Fibroblast of mammary gland (primary cell): ENCODE results near the gene MYADML2.

Experiments used
- DNase-seq: peaks from one replicate; pipeline ENCODE4 v3.0.0-alpha.2; 2010; ENCODE audit warnings: low read depth
- H3K4me3 ChIP-seq: 2 replicates; pipeline ENCODE4 v1.5.1; 2011; ENCODE audit warnings: low read depth, mild to moderate bottlenecking, low read length, moderate library complexity; ENCODE audit not compliant: control insufficient read depth
- TF ChIP-seq, protein P1 (sequence below): conservative IDR thresholded peaks from 2 replicates; pipeline ENCODE4 v1.5.1; 2011; ENCODE audit warnings: low read depth, low read length, inconsistent platforms; ENCODE audit not compliant: control insufficient read depth, insufficient read depth

MYADML2 gene

DNA sequence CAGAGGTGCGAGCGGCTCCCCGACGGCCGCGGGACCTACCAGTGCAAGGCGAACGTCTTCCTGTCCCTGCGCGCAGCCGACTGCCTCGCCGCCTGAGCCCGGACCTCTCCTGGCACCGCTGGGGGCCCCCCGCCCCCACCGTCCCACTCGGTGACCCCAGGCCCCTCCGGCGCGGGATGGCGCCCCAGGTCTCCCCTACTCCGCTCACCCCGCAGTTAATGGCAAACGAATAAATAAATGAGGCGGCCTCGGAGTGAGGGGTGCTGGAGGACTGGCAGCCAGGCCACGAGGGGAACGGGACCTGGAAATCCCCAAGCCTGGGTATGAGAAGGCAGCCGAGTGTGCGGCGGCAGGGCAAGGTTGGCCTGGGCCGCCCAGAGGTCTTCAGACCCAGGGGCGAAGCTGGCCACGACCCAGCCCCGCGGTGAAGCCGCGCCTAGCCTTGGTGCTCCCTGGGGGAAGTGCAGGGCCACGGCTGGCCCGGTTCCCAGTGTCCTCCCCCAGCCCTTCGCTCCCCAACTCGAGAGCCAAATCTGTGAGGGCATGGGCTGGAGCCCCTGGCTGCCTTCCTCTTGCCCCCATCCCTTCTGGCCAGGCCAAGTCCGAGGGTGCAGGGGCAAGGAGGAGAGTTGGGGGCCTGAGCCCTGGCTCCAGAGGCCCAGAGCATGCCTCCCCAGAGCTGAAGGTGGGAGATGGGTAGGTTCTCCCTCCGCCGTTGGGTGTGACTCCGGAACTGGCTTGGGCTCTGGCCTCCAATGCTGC is 44.2 kb downstream of the MYADML2 start:
- TF ChIP-seq, protein P1, sequence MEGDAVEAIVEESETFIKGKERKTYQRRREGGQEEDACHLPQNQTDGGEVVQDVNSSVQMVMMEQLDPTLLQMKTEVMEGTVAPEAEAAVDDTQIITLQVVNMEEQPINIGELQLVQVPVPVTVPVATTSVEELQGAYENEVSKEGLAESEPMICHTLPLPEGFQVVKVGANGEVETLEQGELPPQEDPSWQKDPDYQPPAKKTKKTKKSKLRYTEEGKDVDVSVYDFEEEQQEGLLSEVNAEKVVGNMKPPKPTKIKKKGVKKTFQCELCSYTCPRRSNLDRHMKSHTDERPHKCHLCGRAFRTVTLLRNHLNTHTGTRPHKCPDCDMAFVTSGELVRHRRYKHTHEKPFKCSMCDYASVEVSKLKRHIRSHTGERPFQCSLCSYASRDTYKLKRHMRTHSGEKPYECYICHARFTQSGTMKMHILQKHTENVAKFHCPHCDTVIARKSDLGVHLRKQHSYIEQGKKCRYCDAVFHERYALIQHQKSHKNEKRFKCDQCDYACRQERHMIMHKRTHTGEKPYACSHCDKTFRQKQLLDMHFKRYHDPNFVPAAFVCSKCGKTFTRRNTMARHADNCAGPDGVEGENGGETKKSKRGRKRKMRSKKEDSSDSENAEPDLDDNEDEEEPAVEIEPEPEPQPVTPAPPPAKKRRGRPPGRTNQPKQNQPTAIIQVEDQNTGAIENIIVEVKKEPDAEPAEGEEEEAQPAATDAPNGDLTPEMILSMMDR: no peak
- no peak overlapping the region for H3K4me3 ChIP-seq
- no peak for DNase-seq

DNA sequence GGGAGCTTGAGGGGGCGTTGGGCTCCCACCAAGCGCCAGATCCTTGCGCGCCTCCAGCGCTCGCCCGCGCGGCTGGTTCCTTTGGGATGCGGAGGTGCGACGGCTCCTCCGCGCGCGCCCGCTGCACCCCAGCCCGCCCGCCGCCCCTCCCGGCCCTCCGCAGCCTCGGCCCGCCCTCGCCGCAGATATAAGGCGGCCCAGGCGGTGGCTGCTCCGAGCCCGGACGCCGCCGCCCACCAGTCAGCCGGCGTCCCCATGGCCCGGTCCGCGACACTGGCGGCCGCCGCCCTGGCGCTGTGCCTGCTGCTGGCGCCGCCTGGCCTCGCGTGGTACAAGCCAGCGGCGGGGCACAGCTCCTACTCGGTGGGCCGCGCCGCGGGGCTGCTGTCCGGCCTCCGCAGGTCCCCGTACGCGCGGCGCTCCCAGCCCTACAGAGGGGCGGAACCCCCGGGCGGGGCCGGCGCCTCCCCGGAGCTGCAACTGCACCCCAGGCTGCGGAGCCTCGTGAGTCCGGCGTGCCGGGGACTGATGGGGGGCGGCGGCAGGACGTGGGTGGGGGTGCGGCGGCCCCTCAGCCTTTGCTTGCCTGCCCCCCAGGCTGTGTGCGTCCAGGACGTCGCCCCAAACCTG is 44.9 kb downstream of the MYADML2 start, which contains the start of gene NPB:
NPB (plus strand) TSS at position 216 of the 630 bp plus-strand sequence; CDS start at position 256, 40 bp downstream.
- DNase-seq: no peak
- TF ChIP-seq, protein P1: no peak
- no peak within 1 kb of the TSS for H3K4me3 ChIP-seq

DNA sequence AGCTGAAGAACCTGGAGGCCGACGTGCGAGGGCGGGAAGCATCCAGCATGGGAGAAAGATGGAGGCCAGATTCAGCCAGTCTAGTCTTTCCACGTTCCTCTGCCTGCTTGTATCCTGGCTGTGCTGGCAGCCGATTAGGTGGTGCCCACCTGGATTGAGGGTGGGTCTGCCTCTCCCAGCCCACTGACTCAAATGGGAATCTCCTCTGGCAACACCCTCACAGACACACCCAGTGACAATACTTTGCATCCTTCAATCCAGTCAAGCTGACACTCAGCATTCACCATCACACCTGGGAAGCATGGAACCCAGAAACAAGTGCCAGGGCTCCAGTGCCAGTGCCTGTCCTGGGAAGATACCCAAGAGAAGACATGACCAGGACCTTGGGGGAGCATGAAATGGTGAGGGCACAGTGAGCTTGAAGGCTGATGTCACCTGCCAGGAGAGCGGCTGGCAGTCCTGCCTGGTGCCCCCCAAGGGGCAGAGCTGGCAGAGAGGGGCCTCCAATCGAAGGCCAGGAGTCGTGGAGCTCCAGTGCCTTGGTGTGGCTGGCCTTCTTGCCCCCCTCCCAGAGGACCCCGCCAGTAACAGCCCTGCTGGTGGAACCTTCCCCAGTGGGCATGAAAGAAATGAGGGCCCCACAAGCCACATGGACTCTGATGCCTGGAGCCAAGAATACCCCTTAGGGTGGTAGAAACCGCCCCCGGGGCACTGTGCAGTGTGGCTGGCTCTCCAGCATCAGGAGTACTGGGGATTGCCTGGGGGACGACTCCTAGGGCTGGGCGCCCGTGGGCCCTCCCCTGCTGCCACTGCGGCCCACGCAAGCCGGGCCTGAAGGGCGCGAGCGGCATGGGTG is 45.6 kb downstream of the MYADML2 start:
- no peak for DNase-seq
- TF ChIP-seq, protein P1: no peak
- no peak overlapping the region for H3K4me3 ChIP-seq

DNA sequence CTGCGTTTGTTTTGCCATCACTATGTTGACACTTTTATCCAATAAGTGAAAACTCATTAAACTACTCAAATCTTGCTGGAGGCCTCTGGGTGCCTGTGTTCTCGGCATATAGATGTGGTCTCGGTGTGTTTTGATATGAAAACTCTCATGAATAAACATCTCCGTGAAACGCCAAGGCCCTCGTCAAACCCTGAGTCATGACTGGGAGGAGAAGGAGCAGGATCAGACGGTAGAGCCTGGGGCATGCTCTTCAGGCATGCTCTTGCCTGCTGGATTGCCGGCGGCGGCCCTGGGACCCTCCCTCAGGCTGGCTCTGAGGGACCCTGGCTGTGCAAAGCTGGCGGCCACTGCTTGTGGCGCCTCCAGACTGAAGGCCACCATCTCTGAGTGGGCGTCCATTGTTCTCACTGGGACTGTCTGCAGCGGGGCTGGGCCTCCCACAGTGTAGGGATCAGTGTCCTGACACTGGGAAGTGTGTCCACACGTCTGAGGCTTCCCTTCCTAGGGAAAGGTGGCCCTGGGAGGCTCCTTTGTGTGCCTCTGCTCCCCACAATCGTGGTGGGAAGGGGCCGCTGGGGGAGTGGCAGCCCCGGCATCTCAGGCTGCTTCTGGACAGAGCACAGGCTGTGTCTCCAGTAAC is 46.7 kb downstream of the MYADML2 start:
- DNase-seq: no peak
- no peak overlapping the region for H3K4me3 ChIP-seq
- TF ChIP-seq, protein P1: no peak

DNA sequence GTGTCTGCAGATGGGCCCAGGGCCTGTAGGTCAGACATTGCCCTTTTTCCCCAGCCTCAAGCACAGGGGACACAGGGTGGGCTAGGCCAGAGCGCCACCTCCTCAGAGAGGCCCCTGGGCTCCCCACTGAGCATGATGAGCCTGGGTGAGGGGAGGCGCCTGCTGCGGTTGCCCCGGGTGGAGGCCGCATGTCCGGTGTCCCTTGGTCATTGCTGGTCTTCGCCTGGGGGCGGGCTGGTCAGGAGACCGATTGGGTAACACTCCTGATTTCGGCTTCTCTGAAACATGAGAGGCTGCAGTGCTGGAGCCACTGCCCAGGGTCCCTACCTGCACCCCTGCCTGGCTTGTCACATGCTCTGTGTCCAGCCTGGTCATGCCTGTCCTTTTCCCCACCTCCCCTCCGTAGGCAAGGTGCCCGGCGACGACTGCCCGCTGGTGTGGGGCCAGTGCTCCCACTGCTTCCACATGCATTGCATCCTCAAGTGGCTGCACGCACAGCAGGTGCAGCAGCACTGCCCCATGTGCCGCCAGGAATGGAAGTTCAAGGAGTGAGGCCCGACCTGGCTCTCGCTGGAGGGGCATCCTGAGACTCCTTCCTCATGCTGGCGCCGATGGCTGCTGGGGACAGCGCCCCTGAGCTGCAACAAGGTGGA is 47.4 kb downstream of the MYADML2 start:
- TF ChIP-seq, protein P1: no peak

DNA sequence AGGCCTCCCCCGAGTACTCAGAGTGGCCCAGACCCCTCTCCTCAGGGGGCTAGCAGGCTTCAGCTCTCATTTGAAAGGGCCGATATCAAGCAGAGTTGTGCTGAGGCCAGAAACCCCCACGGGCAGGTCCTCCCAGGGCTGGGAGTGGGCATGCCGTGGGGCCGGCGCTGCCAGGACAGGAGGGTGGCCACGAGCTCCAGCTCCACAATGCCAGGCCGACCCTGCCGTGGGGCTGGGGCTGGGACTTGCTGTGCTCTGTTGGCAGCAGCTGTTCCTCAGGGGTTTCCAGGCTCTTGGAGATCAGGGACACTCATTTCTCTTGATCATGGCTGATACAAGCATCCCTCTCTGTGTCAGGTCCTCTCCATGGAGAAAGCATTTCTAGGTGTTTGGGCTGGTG is 48.1 kb downstream of the MYADML2 start:
- H3K4me3 ChIP-seq: no peak overlapping the region
- TF ChIP-seq, protein P1: no peak
- DNase-seq: no peak

More for the DNA sequence above, 47.4 kb downstream of the MYADML2 start:
- H3K4me3 ChIP-seq: no peak overlapping the region
- DNase-seq: no peak
